ENCODE results near the gene CHRNB4. TPM values are rescaled to one million over a fixed set of nuclear protein-coding genes. Genes with fewer than 3 reads are reported as not detected.

The CHRNB4 gene
- total and polyA plus RNA-seq, 10 of the 15 experiments (the other 5 are each of a cell fraction or from before 2014, with no cell fraction given) = 0.10 TPM; not detected in 9

DNA sequence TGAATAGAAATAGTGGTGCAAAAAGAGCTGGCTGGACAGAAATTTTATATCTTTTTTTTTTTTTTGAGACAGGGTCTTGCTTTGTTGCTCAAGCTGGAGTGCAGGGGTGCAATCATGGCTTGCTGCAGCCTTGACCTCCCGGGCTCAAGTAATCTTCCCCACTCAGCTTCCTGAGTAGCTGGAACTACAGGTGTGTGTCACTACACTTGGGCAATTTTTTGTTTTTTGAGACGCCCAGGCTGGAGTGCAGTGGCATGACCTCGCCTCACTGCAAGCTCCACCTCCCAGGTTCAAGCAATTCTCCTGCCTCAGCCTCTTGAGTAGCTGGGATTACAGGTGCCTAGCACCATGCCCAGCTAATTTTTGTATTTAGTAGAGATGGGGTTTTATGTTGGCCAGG is 42.7 kb downstream of the CHRNB4 start:
- TF ChIP-seq CEBPB (IDR thresholded peaks at IDR 0.05; ENCODE audit: borderline replicate concordance in 1 of 2, low read depth in 2 of 2, low read length in 2 of 2) (no peak), BMI1 (IDR thresholded peaks at IDR 0.05; ENCODE audit: borderline replicate concordance) (no peak)
- H3K27ac ChIP-seq (ENCODE audit: control insufficient read depth, insufficient read depth) = no peak overlapping the region
- BruUV-seq (replicated peaks) = no TSS peak
- H3K79me2 ChIP-seq (ENCODE audit: control insufficient read depth, insufficient read depth, low read length) = no peaks in the 10 kb centered on the region
- SMC1A ChIA-PET (ENCODE audit: uncharacterized antibody, unreplicated experiment) = no interaction called here
- H3K9ac ChIP-seq (ENCODE audit: control insufficient read depth, insufficient read depth, low read length) = no peak overlapping the region
- POLR2A ChIA-PET = no interaction called here
- no peaks in the 10 kb centered on the region for H4K20me1 ChIP-seq (ENCODE audit: control insufficient read depth, insufficient read depth)
- ATAC-seq = no peak
- no peak overlapping the region for H3K4me2 ChIP-seq (ENCODE audit: control insufficient read depth, insufficient read depth)
- in situ Hi-C loops (cut with MboI) (no loop called here), intact Hi-C loops (cut with micrococcal nuclease; ENCODE audit: unreplicated experiment) (no loop called here)
- FAIRE-seq = no peak
- CTCF ChIA-PET = no interaction called here
- 100% methylated on average over 3 of the region's 3 CpGs for WGBS (ENCODE audit: insufficient coverage, insufficient replicate concordance, low lambda C conversion rate, missing lambda C conversion rate)
- DNase-seq (ENCODE audit: low read depth, low spot score) = no peak
- RAD21 ChIA-PET (ENCODE audit: unreplicated experiment) = no interaction called here
- H3K27me3 ChIP-seq (replicated peaks in 1 of 2; ENCODE audit: control insufficient read depth in 2 of 2, insufficient read depth in 2 of 2, low read length in 1 of 2) = no peaks in the 10 kb centered on the region
- H3K4me3 ChIP-seq = no peak overlapping the region
- H3K9me3 ChIP-seq (replicated peaks; ENCODE audit: control insufficient read depth, insufficient read depth, low read length) = no peaks in the 10 kb centered on the region
- no peak overlapping the region for H2AFZ ChIP-seq (ENCODE audit: control insufficient read depth, low read depth, low read length)
- no peaks in the 10 kb centered on the region for H3K36me3 ChIP-seq (ENCODE audit: control insufficient read depth in 2 of 2, insufficient read depth in 2 of 2, low read length in 1 of 2)
- H3K4me1 ChIP-seq (ENCODE audit: control insufficient read depth, insufficient read depth, low read length) = no peaks in the 10 kb centered on the region

DNA sequence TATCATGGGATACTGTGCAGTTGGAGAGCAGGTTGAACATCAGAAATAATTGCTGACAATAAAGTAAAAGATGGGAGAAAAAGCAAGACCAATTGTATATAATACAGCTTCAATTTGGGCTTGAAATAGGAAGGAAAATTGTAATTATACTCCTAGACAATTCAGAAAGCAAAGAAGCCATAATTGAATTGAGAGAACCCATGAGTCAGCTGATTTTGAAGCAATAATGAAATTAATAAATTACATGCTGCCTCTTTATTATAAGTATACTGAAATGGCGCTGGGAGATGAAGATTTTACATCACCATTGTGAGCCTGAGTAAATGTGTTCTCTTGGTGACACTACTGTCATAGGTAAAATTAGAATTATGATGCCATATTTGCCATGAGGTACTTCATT is 43.4 kb downstream of the CHRNB4 start:
- Histone ChIP-seq H3K9me3 (replicated peaks; ENCODE audit: control insufficient read depth, insufficient read depth, low read length) (no peaks in the 10 kb centered on the region), H3K4me2 (ENCODE audit: control insufficient read depth, insufficient read depth) (no peak overlapping the region), H3K4me3 (no peak overlapping the region), H3K79me2 (ENCODE audit: control insufficient read depth, insufficient read depth, low read length) (no peaks in the 10 kb centered on the region), H3K9ac (ENCODE audit: control insufficient read depth, insufficient read depth, low read length) (no peak overlapping the region), H3K4me1 (ENCODE audit: control insufficient read depth, insufficient read depth, low read length) (no peaks in the 10 kb centered on the region), H4K20me1 (ENCODE audit: control insufficient read depth, insufficient read depth) (no peaks in the 10 kb centered on the region), H3K36me3 (ENCODE audit: control insufficient read depth in 2 of 2, insufficient read depth in 2 of 2, low read length in 1 of 2) (no peaks in the 10 kb centered on the region), H3K27ac (ENCODE audit: control insufficient read depth, insufficient read depth) (no peak overlapping the region), H3K27me3 (replicated peaks in 1 of 2; ENCODE audit: control insufficient read depth in 2 of 2, insufficient read depth in 2 of 2, low read length in 1 of 2) (no peaks in the 10 kb centered on the region), H2AFZ (ENCODE audit: control insufficient read depth, low read depth, low read length) (no peak overlapping the region)
- in situ Hi-C loops (cut with MboI) (no loop called here), intact Hi-C loops (cut with micrococcal nuclease; ENCODE audit: unreplicated experiment) (no loop called here)
- POLR2A ChIA-PET = no interaction called here
- BruUV-seq (replicated peaks) = no TSS peak
- RAD21 ChIA-PET (ENCODE audit: unreplicated experiment) = no interaction called here
- CTCF ChIA-PET = no interaction called here
- no peak for FAIRE-seq
- DNase-seq (ENCODE audit: low read depth, low spot score) = no peak
- SMC1A ChIA-PET (ENCODE audit: uncharacterized antibody, unreplicated experiment) = no interaction called here
- ATAC-seq = no peak
- 94% methylated on average over 1 of the region's 1 CpG for WGBS (ENCODE audit: insufficient coverage, insufficient replicate concordance, low lambda C conversion rate, missing lambda C conversion rate)
- TF ChIP-seq SREBF2 (IDR thresholded peaks at IDR 0.05; ENCODE audit: low read length) (no peak), DPF2 (IDR thresholded peaks at IDR 0.05) (no peak), SIN3A (IDR thresholded peaks at IDR 0.05; ENCODE audit: low read depth, low read length) (no peak), WRNIP1 (IDR thresholded peaks at IDR 0.05; ENCODE audit: borderline replicate concordance, low read depth, low read length) (no peak), STAT3 (IDR thresholded peaks at IDR 0.05; ENCODE audit: low read depth, low read length) (no peak), MXI1 (IDR thresholded peaks at IDR 0.05; ENCODE audit: low read depth, low read length) (no peak)
- TF ChIP-seq, protein P1, sequence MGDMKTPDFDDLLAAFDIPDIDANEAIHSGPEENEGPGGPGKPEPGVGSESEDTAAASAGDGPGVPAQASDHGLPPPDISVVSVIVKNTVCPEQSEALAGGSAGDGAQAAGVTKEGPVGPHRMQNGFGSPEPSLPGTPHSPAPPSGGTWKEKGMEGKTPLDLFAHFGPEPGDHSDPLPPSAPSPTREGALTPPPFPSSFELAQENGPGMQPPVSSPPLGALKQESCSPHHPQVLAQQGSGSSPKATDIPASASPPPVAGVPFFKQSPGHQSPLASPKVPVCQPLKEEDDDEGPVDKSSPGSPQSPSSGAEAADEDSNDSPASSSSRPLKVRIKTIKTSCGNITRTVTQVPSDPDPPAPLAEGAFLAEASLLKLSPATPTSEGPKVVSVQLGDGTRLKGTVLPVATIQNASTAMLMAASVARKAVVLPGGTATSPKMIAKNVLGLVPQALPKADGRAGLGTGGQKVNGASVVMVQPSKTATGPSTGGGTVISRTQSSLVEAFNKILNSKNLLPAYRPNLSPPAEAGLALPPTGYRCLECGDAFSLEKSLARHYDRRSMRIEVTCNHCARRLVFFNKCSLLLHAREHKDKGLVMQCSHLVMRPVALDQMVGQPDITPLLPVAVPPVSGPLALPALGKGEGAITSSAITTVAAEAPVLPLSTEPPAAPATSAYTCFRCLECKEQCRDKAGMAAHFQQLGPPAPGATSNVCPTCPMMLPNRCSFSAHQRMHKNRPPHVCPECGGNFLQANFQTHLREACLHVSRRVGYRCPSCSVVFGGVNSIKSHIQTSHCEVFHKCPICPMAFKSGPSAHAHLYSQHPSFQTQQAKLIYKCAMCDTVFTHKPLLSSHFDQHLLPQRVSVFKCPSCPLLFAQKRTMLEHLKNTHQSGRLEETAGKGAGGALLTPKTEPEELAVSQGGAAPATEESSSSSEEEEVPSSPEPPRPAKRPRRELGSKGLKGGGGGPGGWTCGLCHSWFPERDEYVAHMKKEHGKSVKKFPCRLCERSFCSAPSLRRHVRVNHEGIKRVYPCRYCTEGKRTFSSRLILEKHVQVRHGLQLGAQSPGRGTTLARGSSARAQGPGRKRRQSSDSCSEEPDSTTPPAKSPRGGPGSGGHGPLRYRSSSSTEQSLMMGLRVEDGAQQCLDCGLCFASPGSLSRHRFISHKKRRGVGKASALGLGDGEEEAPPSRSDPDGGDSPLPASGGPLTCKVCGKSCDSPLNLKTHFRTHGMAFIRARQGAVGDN (IDR thresholded peaks at IDR 0.05) = no peak
- TF ChIP-seq, protein P2, sequence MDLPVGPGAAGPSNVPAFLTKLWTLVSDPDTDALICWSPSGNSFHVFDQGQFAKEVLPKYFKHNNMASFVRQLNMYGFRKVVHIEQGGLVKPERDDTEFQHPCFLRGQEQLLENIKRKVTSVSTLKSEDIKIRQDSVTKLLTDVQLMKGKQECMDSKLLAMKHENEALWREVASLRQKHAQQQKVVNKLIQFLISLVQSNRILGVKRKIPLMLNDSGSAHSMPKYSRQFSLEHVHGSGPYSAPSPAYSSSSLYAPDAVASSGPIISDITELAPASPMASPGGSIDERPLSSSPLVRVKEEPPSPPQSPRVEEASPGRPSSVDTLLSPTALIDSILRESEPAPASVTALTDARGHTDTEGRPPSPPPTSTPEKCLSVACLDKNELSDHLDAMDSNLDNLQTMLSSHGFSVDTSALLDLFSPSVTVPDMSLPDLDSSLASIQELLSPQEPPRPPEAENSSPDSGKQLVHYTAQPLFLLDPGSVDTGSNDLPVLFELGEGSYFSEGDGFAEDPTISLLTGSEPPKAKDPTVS (IDR thresholded peaks at IDR 0.05; ENCODE audit: low read depth, low read length) = no peak
- TF ChIP-seq, protein P3, sequence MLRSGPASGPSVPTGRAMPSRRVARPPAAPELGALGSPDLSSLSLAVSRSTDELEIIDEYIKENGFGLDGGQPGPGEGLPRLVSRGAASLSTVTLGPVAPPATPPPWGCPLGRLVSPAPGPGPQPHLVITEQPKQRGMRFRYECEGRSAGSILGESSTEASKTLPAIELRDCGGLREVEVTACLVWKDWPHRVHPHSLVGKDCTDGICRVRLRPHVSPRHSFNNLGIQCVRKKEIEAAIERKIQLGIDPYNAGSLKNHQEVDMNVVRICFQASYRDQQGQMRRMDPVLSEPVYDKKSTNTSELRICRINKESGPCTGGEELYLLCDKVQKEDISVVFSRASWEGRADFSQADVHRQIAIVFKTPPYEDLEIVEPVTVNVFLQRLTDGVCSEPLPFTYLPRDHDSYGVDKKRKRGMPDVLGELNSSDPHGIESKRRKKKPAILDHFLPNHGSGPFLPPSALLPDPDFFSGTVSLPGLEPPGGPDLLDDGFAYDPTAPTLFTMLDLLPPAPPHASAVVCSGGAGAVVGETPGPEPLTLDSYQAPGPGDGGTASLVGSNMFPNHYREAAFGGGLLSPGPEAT (IDR thresholded peaks at IDR 0.05; ENCODE audit: low read depth) = no peak
